Fibroblast of lung (primary cell): Measurements from ENCODE around the gene SLC35F3. TPM values are rescaled to one million over a fixed set of nuclear protein-coding genes. Genes with fewer than 3 reads are reported as not detected.

ENCODE experiments used
- DNase-seq, 2 donors: peaks; one replicate each; pipeline versions ENCODE4 v3.0.0 to v3.0.0-alpha.2; 2010; ENCODE audit warnings: low read depth in 2 of 2
- H2AFZ ChIP-seq: 2 replicates; pipeline ENCODE4 v1.5.1; 2012; ENCODE audit warnings: low read length, control low read depth, inconsistent platforms
- H3K27ac ChIP-seq: 2 replicates; pipeline ENCODE4 v1.5.1; 2011; ENCODE audit warnings: low read length, control low read depth; ENCODE audit not compliant: insufficient read depth
- H3K27me3 ChIP-seq: 2 replicates; pipeline ENCODE4 v1.5.1; 2011; ENCODE audit warnings: mild to moderate bottlenecking, low read length; ENCODE audit not compliant: control insufficient read depth, insufficient read depth
- H3K36me3 ChIP-seq: 2 replicates; pipeline ENCODE4 v1.5.1; 2011; ENCODE audit warnings: low read length; ENCODE audit not compliant: control insufficient read depth, insufficient read depth
- H3K4me1 ChIP-seq: 2 replicates; pipeline ENCODE4 v1.5.1; 2011; ENCODE audit warnings: low read length; ENCODE audit not compliant: control insufficient read depth, insufficient read depth; ENCODE audit errors: extremely low read depth
- H3K4me2 ChIP-seq: 2 replicates; pipeline ENCODE4 v1.5.1; 2011; ENCODE audit warnings: low read length, control low read depth; ENCODE audit not compliant: insufficient read depth; ENCODE audit errors: extremely low read depth
- H3K4me3 ChIP-seq, 4 experiments: fragments of 200-600 bp in 1 of 4; sonication (generic) in 1 of 4; replicated peaks in 1 of 4; 2 replicates each; pipeline ENCODE4 v1.5.1; 2011 to 2016; ENCODE audit warnings: low read length in 4 of 4, low read depth in 3 of 4, mild to moderate bottlenecking in 3 of 4, control low read depth in 2 of 4, inconsistent platforms in 1 of 4, mixed read lengths in 1 of 4; ENCODE audit not compliant: insufficient read depth in 1 of 4; ENCODE audit errors: control extremely low read depth in 1 of 4
- H3K79me2 ChIP-seq: 2 replicates; pipeline ENCODE4 v1.5.1; 2012; ENCODE audit warnings: mild to moderate bottlenecking, low read length, inconsistent platforms; ENCODE audit not compliant: control insufficient read depth, insufficient read depth
- H3K9ac ChIP-seq: 2 replicates; pipeline ENCODE4 v1.5.1; 2011; ENCODE audit warnings: mild to moderate bottlenecking, low read length, control low read depth; ENCODE audit not compliant: insufficient read depth
- H3K9me3 ChIP-seq: 2 replicates; pipeline ENCODE4 v1.5.1; 2012; ENCODE audit warnings: low read depth, low read length; ENCODE audit not compliant: control insufficient read depth, insufficient read depth
- H4K20me1 ChIP-seq: 2 replicates; pipeline ENCODE4 v1.5.1; 2011; ENCODE audit warnings: low read length; ENCODE audit not compliant: control insufficient read depth, insufficient read depth; ENCODE audit errors: extremely low read depth
- EZH2 ChIP-seq: IDR thresholded peaks from 2 replicates; pipeline ENCODE4 v1.5.1; 2012; ENCODE audit warnings: low read length, control low read depth, mild to moderate bottlenecking; ENCODE audit errors: missing control alignments
- polyA plus RNA-seq, 2 donors: library from polyadenylated mRNA; depleted of rRNA in 1 of 2; stranded (reverse) in 1 of 2; unstranded in 1 of 2; fragments of >200 nt; gene quantifications; 2 replicates each; pipeline ENCODE4 v1.2.1, GENCODE V29; 2011 to 2012; ENCODE audit warnings: missing spikeins in 1 of 2
- total RNA-seq: library from RNA; depleted of rRNA; stranded (reverse); fragments of >200 nt; gene quantifications from 2 replicates; pipeline ENCODE4 v1.2.1, GENCODE V29; 2014
- TF ChIP-seq, protein P1 (sequence below), 2 donors: IDR thresholded peaks in 1 of 2; conservative IDR thresholded peaks in 1 of 2; 1 replicate in 1 of 2; 2 replicates in 1 of 2; pipeline ENCODE4 v1.5.1; 2011 to 2012; ENCODE audit warnings: low read length in 2 of 2, control low read depth in 1 of 2, inconsistent platforms in 1 of 2, low read depth in 1 of 2, mild to moderate bottlenecking in 1 of 2

The SLC35F3 gene
- total and polyA plus RNA-seq, 2 donors (not counting 1 experiment from before 2014, with no cell fraction given) = not detected

DNA sequence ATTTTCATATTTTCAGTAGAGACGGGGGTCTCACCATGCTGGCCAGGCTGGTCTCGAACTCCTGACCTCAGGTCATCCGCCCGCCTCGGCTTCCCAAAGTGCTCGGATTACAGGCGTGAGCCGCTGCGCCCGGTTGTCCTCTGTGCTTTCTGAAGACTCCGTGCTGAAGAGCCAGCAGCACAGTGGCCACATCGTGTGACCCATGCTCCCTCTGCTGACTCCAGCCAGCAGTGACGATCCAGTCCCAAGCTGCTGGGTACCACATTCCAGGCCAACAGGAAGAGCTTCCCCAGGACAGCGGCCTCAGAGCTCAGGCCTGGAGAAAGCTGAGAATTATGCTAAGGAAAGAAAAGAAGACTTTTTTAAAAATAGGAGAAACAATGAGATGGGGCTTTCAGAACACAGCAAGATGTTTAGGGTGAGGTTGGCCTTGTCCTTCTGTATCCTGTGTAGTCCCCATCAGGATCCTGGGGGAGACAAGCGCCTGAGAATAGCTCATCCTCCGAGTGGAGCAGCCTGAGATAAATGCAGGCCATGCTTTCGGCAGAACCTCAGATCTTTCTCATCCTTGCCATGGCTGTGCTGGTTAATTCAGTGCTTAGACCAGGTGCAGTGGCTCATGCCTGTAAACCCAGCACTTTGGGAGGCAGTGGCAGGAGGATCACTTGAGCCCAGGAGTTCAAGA lies 207.1 kb downstream of the SLC35F3 start:
- peak; percentile 2 to 40 for DNase-seq
- H3K79me2 ChIP-seq = no peaks in the 10 kb centered on the region
- no peaks in the 10 kb centered on the region for H3K27me3 ChIP-seq
- H3K4me2 ChIP-seq = no peak overlapping the region
- H4K20me1 ChIP-seq = no peaks in the 10 kb centered on the region
- no peak overlapping the region for H3K9ac ChIP-seq
- H3K4me1 ChIP-seq = no peaks in the 10 kb centered on the region
- H3K27ac ChIP-seq = no peak overlapping the region
- no peak overlapping the region for H2AFZ ChIP-seq
- no peak overlapping the region for H3K4me3 ChIP-seq
- TF ChIP-seq, protein P1, sequence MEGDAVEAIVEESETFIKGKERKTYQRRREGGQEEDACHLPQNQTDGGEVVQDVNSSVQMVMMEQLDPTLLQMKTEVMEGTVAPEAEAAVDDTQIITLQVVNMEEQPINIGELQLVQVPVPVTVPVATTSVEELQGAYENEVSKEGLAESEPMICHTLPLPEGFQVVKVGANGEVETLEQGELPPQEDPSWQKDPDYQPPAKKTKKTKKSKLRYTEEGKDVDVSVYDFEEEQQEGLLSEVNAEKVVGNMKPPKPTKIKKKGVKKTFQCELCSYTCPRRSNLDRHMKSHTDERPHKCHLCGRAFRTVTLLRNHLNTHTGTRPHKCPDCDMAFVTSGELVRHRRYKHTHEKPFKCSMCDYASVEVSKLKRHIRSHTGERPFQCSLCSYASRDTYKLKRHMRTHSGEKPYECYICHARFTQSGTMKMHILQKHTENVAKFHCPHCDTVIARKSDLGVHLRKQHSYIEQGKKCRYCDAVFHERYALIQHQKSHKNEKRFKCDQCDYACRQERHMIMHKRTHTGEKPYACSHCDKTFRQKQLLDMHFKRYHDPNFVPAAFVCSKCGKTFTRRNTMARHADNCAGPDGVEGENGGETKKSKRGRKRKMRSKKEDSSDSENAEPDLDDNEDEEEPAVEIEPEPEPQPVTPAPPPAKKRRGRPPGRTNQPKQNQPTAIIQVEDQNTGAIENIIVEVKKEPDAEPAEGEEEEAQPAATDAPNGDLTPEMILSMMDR (conservative IDR thresholded peaks at IDR 0.05 in 1 of 2, IDR thresholded peaks at IDR 0.05 in 1 of 2; ENCODE audit: low read depth in 1 of 2, low read length in 2 of 2) = no peak
- TF ChIP-seq EZH2 = no peak
- H3K36me3 ChIP-seq = no peaks in the 10 kb centered on the region
- no peaks in the 10 kb centered on the region for H3K9me3 ChIP-seq

DNA sequence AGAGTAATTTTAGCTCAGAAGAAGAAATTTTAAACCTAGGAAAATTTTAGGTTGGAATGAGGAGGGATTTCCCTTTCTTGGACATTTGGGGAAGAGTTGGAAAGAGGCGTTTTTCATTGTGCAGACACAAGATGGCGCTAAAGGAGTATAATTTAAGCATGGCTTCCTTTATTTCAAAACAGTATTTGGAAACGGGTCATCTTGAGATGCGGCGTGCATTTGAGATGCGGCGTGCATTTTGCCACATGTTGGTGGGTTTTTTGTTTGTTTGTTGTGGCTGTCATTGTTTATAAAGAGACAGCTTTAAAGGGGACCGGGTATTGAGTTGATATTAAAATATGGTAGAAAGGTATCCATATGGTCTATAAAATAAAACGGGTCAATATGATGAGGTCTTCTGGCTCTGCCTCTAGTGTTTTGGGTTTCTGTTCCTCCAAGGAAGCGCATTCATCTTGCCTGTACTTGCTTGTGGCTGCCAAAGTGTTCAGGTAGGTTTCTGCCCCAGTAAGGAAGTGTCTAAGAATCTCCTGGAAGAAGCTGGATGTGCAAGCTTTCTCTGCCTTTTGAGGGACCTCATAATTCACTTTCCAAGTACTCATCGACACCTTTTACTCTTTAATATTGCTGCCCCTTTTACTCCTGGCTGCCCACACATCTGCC lies 210.3 kb downstream of the SLC35F3 start:
- Histone ChIP-seq H3K27me3 (no peaks in the 10 kb centered on the region), H3K9ac (no peak overlapping the region), H3K4me2 (peak overlapping the region; percentile 44), H3K79me2 (no peaks in the 10 kb centered on the region), H4K20me1 (no peaks in the 10 kb centered on the region), H3K27ac (no peak overlapping the region), H2AFZ (peak overlapping the region; percentile 20), H3K4me3 (peak overlapping the region in 1 of 4 experiments; percentile 5), H3K4me1 (no peaks in the 10 kb centered on the region), H3K9me3 (no peaks in the 10 kb centered on the region), H3K36me3 (no peaks in the 10 kb centered on the region)
- DNase-seq = peak; percentile 50 to 69
- TF ChIP-seq, protein P1 (conservative IDR thresholded peaks at IDR 0.05 in 1 of 2, IDR thresholded peaks at IDR 0.05 in 1 of 2; ENCODE audit: low read depth in 1 of 2, low read length in 2 of 2) = peak; percentile 67 to 68
- no peak for TF ChIP-seq EZH2

DNA sequence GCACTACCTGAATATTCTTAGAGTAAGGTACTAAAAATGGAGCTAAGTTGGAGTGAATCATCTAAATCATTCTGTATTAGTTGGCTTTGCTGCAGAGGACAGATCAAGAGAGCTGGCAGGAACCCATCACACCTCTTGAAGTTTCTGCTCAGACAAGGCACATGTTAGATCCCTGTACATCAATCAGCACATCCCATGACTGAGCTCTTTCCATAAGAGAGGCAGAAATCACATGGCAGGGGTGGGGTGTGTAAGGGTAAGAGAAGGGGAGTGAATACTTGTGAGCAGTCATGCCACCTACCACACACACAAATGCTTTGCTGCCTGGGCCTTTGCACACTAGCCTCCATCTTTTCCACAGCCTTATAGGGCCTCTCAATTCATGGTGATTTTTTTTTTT lies 214.4 kb downstream of the SLC35F3 start:
- no peaks in the 10 kb centered on the region for H3K79me2 ChIP-seq
- no peak for DNase-seq
- H3K27me3 ChIP-seq = no peaks in the 10 kb centered on the region
- no peaks in the 10 kb centered on the region for H4K20me1 ChIP-seq
- no peaks in the 10 kb centered on the region for H3K9me3 ChIP-seq
- no peak for TF ChIP-seq EZH2
- TF ChIP-seq, protein P1 (conservative IDR thresholded peaks at IDR 0.05 in 1 of 2, IDR thresholded peaks at IDR 0.05 in 1 of 2; ENCODE audit: low read depth in 1 of 2, low read length in 2 of 2) = no peak
- H3K4me1 ChIP-seq = no peaks in the 10 kb centered on the region
- H3K4me3 ChIP-seq = no peak overlapping the region
- no peak overlapping the region for H2AFZ ChIP-seq
- no peak overlapping the region for H3K9ac ChIP-seq
- no peak overlapping the region for H3K27ac ChIP-seq
- no peak overlapping the region for H3K4me2 ChIP-seq
- H3K36me3 ChIP-seq = no peaks in the 10 kb centered on the region
